B cell (primary cell): ENCODE results near the gene DNAAF5.

ENCODE experiments used
- CTCF ChIP-seq: fragments of 200-600 bp; IDR thresholded peaks from one replicate; pipeline ENCODE4 v1.8.0; 2022; ENCODE audit warnings: antibody characterized with exemption, mild to moderate bottlenecking
- EZH2 ChIP-seq: IDR thresholded peaks from 2 replicates; pipeline ENCODE4 v1.6.1; 2012; ENCODE audit warnings: borderline replicate concordance, low read depth, mild to moderate bottlenecking, moderate library complexity, low read length; ENCODE audit not compliant: insufficient read depth, poor library complexity, severe bottlenecking

GRCh38 chr7:831596-832166, 105.2 kb downstream of the DNAAF5 start:
- TF ChIP-seq CTCF (no peak), EZH2 (no peak)
